Panc1 (cell line): ENCODE data around the gene RBBP8.

ENCODE experiments used
- CTCF ChIP-seq: fragments of 450-650 bp; IDR thresholded peaks from 2 replicates; pipeline ENCODE4 v1.5.1; 2017; ENCODE audit warnings: mild to moderate bottlenecking
- POLR2AphosphoS5 ChIP-seq: IDR thresholded peaks from 2 replicates; pipeline ENCODE4 v1.6.1; 2012; ENCODE audit warnings: mild to moderate bottlenecking, low read depth, low read length, moderate library complexity
- REST ChIP-seq, 2 experiments: IDR thresholded peaks; 2 replicates each; pipeline ENCODE4 v1.6.1; 2011 to 2012; ENCODE audit warnings: low read depth in 2 of 2, control low read depth in 1 of 2, low read length in 1 of 2, mild to moderate bottlenecking in 1 of 2, moderate library complexity in 1 of 2; ENCODE audit not compliant: insufficient read depth in 1 of 2
- SIN3A ChIP-seq: IDR thresholded peaks from 2 replicates; pipeline ENCODE4 v1.6.1; 2012; ENCODE audit warnings: low read depth, mild to moderate bottlenecking, low read length, moderate library complexity, borderline replicate concordance; ENCODE audit not compliant: insufficient read depth

- TF ChIP-seq POLR2AphosphoS5 (no peak), SIN3A (no peak), CTCF (no peak), REST (IDR thresholded peaks at IDR 0.05; ENCODE audit: insufficient read depth in 1 of 2, low read depth in 2 of 2, low read length in 1 of 2) (no peak)
These were observed 135.6 kb downstream of the RBBP8 start for GRCh38 chr18:23068570-23069310.
